HG03460 (cell line): ENCODE data around the gene ABLIM2.
"Not testable (repeated sequence)": the region's sequence is repeated elsewhere in the genome, so short reads cannot be mapped to it uniquely, and the experiment has no call there.

Experiments
- ATAC-seq: cut with Tn5 transposase; IDR thresholded peaks from one replicate; pipeline ENCODE4 v1.9.1; 2021; ENCODE audit not compliant: unreplicated experiment

ABLIM2 gene

DNA sequence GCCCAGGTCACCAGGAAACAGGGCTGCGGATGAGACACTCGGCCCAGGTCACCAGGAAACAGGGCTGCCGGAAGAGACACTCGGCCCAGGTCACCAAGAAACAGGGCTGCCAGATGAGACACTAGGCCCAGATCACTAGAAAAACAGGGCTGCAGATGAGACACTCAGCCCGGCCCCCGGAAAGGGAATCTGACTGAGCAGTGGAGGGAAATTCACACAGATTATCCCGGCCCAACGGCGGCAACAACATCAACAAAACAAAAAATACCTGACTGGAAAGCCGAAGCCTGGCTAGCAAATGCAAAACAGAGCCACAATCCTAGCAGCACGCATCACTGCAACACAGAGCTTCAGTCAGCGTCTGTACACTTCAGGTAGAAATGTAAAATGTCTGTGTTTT lies 239.6 kb downstream of the ABLIM2 start:
- no peak for ATAC-seq

DNA sequence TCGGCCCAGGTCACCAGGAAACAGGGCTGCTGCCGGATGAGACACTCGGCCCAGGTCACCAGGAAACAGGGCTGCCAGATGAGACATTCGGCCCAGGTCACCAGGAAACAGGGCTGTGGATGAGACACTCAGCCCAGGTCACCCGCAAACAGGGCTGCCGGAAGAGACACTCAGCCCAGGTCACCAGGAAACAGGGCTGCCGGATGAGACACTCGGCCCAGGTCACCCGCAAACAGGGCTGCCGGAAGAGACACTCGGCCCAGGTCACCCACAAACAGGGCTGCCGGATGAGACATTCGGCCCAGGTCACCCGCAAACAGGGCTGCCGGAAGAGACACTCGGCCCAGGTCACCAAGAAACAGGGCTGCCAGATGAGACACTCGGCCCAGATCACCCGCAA lies 240.4 kb downstream of the ABLIM2 start:
- not testable (repeated sequence) for ATAC-seq

GRCh38 chr4:7917669-7918068 lies 240.9 kb downstream of the ABLIM2 start:
- no peak for ATAC-seq

DNA sequence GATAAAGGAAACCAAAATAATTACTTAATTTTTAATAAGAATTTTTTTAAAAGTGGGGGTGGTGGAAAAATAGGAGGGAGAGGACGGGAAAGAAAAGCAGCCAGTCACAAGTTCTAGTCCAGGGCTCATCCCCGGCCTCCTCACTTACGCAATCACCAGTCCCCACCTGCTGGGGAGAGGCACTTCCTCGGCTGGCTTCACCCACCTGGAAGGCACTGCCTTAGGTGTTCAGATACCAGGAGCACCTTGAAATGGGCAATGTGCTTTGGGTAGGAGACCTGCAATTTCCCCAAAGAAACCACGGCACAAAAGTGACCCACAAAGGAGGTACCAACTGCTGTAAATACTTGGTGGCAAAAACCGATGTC lies 242.8 kb downstream of the ABLIM2 start:
- no peak for ATAC-seq
